WI38 (cell line): Measurements from ENCODE around the gene ACACB.

Experiments used
- H3K4me3 ChIP-seq: 2 replicates; pipeline ENCODE4 v1.5.1; 2011; ENCODE audit warnings: low read depth, mild to moderate bottlenecking, control low read depth, low read length
- TF ChIP-seq, protein P1 (sequence below): IDR thresholded peaks from 2 replicates; pipeline ENCODE4 v1.5.1; 2012; ENCODE audit warnings: low read depth, mild to moderate bottlenecking, control low read depth, low read length

Gene ACACB

DNA sequence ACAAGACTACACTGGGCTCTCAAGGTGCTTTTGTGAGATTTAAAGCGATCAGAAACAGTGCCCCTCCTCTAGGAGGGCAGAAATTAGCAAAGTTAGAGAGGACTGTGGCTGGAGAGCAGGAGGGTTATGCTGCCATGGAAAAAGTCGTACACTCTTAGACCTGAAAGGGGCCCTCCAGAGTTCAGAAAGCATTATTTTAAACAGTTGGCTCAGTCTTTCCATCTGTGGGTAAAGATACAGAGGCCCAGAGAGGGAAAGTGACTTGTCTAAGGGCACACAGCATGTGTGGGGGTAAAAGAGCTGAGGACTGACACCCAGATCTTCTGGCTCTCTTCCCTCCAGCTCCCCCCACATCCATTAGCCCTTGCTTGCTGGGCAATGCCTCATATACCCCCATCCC lies 145.6 kb downstream of the ACACB start:
- no peak overlapping the region for H3K4me3 ChIP-seq
- TF ChIP-seq, protein P1, sequence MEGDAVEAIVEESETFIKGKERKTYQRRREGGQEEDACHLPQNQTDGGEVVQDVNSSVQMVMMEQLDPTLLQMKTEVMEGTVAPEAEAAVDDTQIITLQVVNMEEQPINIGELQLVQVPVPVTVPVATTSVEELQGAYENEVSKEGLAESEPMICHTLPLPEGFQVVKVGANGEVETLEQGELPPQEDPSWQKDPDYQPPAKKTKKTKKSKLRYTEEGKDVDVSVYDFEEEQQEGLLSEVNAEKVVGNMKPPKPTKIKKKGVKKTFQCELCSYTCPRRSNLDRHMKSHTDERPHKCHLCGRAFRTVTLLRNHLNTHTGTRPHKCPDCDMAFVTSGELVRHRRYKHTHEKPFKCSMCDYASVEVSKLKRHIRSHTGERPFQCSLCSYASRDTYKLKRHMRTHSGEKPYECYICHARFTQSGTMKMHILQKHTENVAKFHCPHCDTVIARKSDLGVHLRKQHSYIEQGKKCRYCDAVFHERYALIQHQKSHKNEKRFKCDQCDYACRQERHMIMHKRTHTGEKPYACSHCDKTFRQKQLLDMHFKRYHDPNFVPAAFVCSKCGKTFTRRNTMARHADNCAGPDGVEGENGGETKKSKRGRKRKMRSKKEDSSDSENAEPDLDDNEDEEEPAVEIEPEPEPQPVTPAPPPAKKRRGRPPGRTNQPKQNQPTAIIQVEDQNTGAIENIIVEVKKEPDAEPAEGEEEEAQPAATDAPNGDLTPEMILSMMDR, result no peak

DNA sequence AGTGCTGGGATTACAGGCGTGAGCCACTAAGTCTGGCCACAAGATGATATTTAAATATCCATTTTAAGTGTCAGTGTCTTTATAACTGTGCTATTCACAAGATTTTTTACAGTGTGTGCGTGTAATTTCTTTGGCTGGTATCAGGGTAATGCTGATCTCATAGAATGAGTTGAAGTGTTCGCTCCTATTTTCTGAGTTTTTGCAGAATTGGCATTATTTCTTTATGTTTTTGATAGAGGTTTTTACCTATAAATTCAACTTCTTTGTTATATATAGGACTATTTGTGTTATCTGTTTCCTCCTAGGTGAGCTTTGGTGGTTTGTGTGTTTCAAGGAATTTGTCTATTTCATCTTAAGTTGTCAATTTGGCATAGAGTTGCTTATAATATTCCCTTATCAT lies 147.1 kb downstream of the ACACB start:
- TF ChIP-seq, protein P1, result no peak
- no peak overlapping the region for H3K4me3 ChIP-seq

DNA sequence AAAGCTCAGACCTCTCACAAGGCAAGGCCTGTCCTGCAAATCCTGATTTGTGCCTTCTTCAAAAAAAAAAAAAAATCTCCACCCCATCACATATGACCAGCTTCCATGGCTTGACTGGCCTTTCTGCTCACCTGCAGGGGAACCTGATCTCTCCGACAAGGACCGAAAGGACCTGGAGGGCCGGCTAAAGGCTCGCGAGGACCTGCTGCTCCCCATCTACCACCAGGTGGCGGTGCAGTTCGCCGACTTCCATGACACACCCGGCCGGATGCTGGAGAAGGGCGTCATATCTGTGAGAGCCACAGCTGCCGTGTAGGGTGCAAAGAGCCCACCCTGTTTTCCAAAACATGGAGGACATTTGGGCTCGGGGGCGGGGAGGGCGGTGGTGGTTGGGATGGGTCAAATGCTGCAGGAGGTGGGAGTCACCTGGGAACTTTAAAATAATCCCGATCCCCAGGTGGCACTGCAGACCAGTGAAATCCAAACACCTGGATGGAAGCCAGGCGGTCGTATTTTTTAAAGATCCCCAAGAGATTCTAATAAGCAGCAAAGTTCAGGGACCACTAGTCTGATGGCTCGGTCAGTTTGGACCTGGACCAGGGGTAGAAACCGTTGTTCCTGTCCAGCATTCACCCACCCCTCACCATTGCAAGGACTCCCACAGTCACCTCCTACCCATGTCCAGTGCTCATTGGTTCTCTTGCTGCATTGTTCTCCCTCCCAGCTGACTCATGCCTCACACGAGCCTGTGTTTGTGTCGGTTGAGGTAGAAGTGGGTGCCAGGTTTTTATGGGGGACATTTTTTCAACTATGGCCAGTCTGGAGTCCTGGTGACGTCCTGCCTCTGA lies 147.9 kb downstream of the ACACB start:
- TF ChIP-seq, protein P1, result peak; percentile 59
- no peak overlapping the region for H3K4me3 ChIP-seq

DNA sequence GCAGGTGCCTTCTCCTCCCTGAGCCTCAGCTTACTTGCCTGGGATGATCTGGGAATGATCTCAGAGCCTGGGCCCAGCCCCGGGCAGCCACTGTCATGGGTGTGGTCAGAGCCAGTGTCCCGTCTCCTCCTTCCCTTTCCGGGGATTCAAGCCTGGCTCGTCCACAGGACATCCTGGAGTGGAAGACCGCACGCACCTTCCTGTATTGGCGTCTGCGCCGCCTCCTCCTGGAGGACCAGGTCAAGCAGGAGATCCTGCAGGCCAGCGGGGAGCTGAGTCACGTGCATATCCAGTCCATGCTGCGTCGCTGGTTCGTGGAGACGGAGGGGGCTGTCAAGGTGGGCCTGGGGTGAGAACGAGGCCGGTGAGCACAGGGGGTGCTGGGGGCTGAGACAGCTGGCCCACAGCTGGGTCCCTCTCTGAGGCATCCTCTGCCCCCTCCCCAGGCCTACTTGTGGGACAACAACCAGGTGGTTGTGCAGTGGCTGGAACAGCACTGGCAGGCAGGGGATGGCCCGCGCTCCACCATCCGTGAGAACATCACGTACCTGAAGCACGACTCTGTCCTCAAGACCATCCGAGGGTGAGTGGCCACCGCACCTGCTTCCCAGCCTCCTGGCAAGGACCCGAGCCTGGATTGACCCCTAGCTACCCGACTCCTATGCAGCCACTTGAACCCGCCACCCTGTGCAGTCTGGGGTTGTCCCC lies 148.7 kb downstream of the ACACB start:
- H3K4me3 ChIP-seq, result no peak overlapping the region
- TF ChIP-seq, protein P1, result no peak

DNA sequence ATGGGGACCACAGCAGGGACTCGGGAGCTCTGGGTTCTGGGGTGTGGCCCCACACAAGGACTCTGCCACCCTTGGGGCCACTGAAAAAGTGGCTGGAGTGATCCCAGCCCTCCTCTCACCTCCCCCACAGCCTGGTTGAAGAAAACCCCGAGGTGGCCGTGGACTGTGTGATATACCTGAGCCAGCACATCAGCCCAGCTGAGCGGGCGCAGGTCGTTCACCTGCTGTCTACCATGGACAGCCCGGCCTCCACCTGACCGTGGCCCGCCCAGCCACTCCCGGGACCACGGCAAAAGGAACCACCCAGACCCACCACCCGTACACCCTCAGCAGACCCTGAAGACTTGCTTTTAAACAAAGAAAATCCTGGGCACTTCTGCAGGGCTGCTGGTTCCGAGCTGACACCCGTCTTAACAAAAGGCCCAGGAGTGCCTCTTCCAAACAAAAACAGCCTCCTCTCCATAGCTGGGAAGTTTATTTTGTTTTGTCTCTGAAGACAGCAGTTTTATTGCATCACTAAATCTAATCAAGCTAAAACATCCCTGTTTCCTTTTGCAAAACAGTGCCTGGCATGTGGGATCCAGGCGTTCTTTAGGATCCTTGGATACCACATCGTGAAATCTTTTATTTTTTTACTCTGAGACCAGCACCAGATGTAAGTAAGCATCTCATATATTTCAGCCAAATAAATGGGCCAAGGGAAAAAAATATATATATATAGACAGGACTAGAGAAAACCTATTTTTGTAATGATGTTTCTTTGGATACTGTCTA lies 149.9 kb downstream of the ACACB start:
- no peak overlapping the region for H3K4me3 ChIP-seq
- TF ChIP-seq, protein P1, result no peak

DNA sequence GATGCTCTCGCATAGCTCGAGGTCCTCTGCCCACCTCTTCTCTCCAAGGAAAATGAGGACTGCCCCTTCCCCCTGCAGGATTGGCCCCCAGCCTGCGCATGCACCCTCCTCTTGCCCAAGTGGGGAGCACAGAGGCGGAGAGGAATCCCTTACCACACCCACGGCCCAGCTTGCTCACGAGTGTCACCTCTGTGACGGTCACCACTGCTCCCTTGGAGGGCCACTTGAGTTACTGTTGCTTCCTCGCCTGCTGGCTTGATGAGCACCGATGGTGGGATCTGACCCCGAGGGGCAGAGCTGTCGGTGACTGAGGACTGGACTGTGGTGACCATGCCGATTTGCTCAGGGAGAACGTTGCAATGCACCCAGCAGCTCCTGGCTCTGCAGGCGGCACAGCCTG lies 151.0 kb downstream of the ACACB start:
- no peak overlapping the region for H3K4me3 ChIP-seq
- TF ChIP-seq, protein P1, result no peak

DNA sequence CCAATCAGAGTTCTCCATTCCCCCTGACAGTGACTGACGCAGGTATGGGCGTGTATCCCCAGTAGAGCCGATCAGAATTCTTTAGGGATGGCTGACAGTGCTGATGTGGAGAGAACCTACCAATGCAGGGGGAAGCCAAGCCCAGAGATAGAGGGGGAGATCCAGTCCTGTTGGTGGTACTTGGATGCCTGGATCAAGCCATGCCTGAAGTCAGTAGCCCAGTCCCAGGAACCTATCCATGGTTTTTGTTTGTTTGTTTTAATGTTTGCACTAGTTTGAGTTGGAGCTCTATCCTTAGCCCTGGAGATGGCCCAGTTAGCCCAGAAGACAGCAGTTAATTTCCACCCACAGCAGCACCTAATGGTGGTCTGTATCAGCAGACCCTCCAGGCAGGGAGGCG lies 152.5 kb downstream of the ACACB start:
- TF ChIP-seq, protein P1, result no peak
- no peak overlapping the region for H3K4me3 ChIP-seq
